ENCODE data around the gene LDOC1.
"Not testable (repeated sequence)": the region's sequence is repeated elsewhere in the genome, so short reads cannot be mapped to it uniquely, and the experiment has no call there.

Gene LDOC1

GRCh38 chrX:141214196-141214595 is 37.3 kb upstream of the LDOC1 start:
- no peak overlapping the region for H2AFZ ChIP-seq (ENCODE audit: low read length)
- H4K20me1 ChIP-seq (ENCODE audit: insufficient read depth, low read length), result no peaks in the 10 kb centered on the region
- no peak for TF ChIP-seq EZH2 (IDR thresholded peaks at IDR 0.05; ENCODE audit: borderline replicate concordance, low read length)

GRCh38 chrX:141201962-141202361 is 25.0 kb upstream of the LDOC1 start:
- Histone ChIP-seq H2AFZ (ENCODE audit: low read length) (no peak overlapping the region), H3K79me2 (ENCODE audit: insufficient read depth, low read length) (no peaks in the 10 kb centered on the region), H3K9me2 (ENCODE audit: low read depth, low read length) (no peaks in the 10 kb centered on the region), H3K27ac (ENCODE audit: low read depth, low read length, poor library complexity, severe bottlenecking) (no peak overlapping the region), H3K27me3 (ENCODE audit: insufficient read depth, low read length) (no peaks in the 10 kb centered on the region), H3K9ac (ENCODE audit: low read length) (no peak overlapping the region), H4K20me1 (ENCODE audit: insufficient read depth, low read length) (no peaks in the 10 kb centered on the region), H3K9me3 (ENCODE audit: low read length) (no peaks in the 10 kb centered on the region), H3K4me3 (ENCODE audit: low read depth, low read length, poor library complexity, severe bottlenecking) (no peak overlapping the region), H3F3A (ENCODE audit: insufficient read depth, low read length) (no peaks in the 10 kb centered on the region), H3K4me1 (ENCODE audit: insufficient read depth, low read length, severe bottlenecking) (no peaks in the 10 kb centered on the region), H3K4me2 (ENCODE audit: low read length) (no peak overlapping the region), H3K36me3 (ENCODE audit: insufficient read depth, low read length) (no peaks in the 10 kb centered on the region)
- TF ChIP-seq EZH2 (IDR thresholded peaks at IDR 0.05; ENCODE audit: borderline replicate concordance, low read length), result no peak
- TF ChIP-seq CTCF (IDR thresholded peaks at IDR 0.05; ENCODE audit: low read length), result no peak

More at GRCh38 chrX:141214196-141214595, 37.3 kb upstream of the LDOC1 start:
- H3K27me3 ChIP-seq (ENCODE audit: insufficient read depth, low read length), result no peaks in the 10 kb centered on the region
- no peaks in the 10 kb centered on the region for H3K9me2 ChIP-seq (ENCODE audit: low read depth, low read length)
- H3K9me3 ChIP-seq (ENCODE audit: low read length), result no peaks in the 10 kb centered on the region
- H3F3A ChIP-seq (ENCODE audit: insufficient read depth, low read length), result no peaks in the 10 kb centered on the region
- H3K36me3 ChIP-seq (ENCODE audit: insufficient read depth, low read length), result no peaks in the 10 kb centered on the region
- H3K4me1 ChIP-seq (ENCODE audit: insufficient read depth, low read length, severe bottlenecking), result no peaks in the 10 kb centered on the region
- H3K27ac ChIP-seq (ENCODE audit: low read depth, low read length, poor library complexity, severe bottlenecking), result no peak overlapping the region
- no peak overlapping the region for H3K9ac ChIP-seq (ENCODE audit: low read length)
- no peak overlapping the region for H3K4me2 ChIP-seq (ENCODE audit: low read length)
- no peak overlapping the region for H3K4me3 ChIP-seq (ENCODE audit: low read depth, low read length, poor library complexity, severe bottlenecking)
- H3K79me2 ChIP-seq (ENCODE audit: insufficient read depth, low read length), result no peaks in the 10 kb centered on the region

GRCh38 chrX:141188573-141188972 is 11.6 kb upstream of the LDOC1 start:
- H3K27ac ChIP-seq (ENCODE audit: low read depth, low read length, poor library complexity, severe bottlenecking); H3K4me1 ChIP-seq (ENCODE audit: insufficient read depth, low read length, severe bottlenecking); H4K20me1 ChIP-seq (ENCODE audit: insufficient read depth, low read length); H3K36me3 ChIP-seq (ENCODE audit: insufficient read depth, low read length); H3K9me3 ChIP-seq (ENCODE audit: low read length); H3K9ac ChIP-seq (ENCODE audit: low read length); H2AFZ ChIP-seq (ENCODE audit: low read length); H3F3A ChIP-seq (ENCODE audit: insufficient read depth, low read length); H3K4me3 ChIP-seq (ENCODE audit: low read depth, low read length, poor library complexity, severe bottlenecking); H3K9me2 ChIP-seq (ENCODE audit: low read depth, low read length); H3K79me2 ChIP-seq (ENCODE audit: insufficient read depth, low read length); H3K4me2 ChIP-seq (ENCODE audit: low read length); H3K27me3 ChIP-seq (ENCODE audit: insufficient read depth, low read length): not testable (repeated sequence)

GRCh38 chrX:141185366-141185765 is 8.4 kb upstream of the LDOC1 start:
- H3K27me3 ChIP-seq (ENCODE audit: insufficient read depth, low read length), result no peaks in the 10 kb centered on the region
- H3K4me1 ChIP-seq (ENCODE audit: insufficient read depth, low read length, severe bottlenecking), result no peaks in the 10 kb centered on the region
- H3K9ac ChIP-seq (ENCODE audit: low read length), result no peak overlapping the region
- no peaks in the 10 kb centered on the region for H4K20me1 ChIP-seq (ENCODE audit: insufficient read depth, low read length)
- no peak overlapping the region for H3K4me3 ChIP-seq (ENCODE audit: low read depth, low read length, poor library complexity, severe bottlenecking)
- no peak for TF ChIP-seq EZH2 (IDR thresholded peaks at IDR 0.05; ENCODE audit: borderline replicate concordance, low read length)
- no peak for TF ChIP-seq CTCF (IDR thresholded peaks at IDR 0.05; ENCODE audit: low read length)
- no peak overlapping the region for H3K27ac ChIP-seq (ENCODE audit: low read depth, low read length, poor library complexity, severe bottlenecking)
- H3K36me3 ChIP-seq (ENCODE audit: insufficient read depth, low read length), result no peaks in the 10 kb centered on the region
- H3F3A ChIP-seq (ENCODE audit: insufficient read depth, low read length), result no peaks in the 10 kb centered on the region
- H3K9me3 ChIP-seq (ENCODE audit: low read length), result no peaks in the 10 kb centered on the region
- no peak overlapping the region for H3K4me2 ChIP-seq (ENCODE audit: low read length)
- H2AFZ ChIP-seq (ENCODE audit: low read length), result no peak overlapping the region
- no peaks in the 10 kb centered on the region for H3K9me2 ChIP-seq (ENCODE audit: low read depth, low read length)
- no peaks in the 10 kb centered on the region for H3K79me2 ChIP-seq (ENCODE audit: insufficient read depth, low read length)

Measured in OCI-LY1 (cell line).